Measurements from ENCODE around the gene RBCK1.
"Not testable (repeated sequence)": the region's sequence is repeated elsewhere in the genome, so short reads cannot be mapped to it uniquely, and the experiment has no call there.

The RBCK1 gene

GRCh38 chr20:407953-408842 lies at the start of gene RBCK1:
TSS of gene RBCK1 (plus strand) at chr20:408299. CDS start at chr20:408758, 459 bp downstream.
- DNase-seq (ENCODE audit: low read depth): peak; percentile 68

GRCh38 chr20:358891-359555 lies 49.1 kb upstream of the RBCK1 start:
- DNase-seq (ENCODE audit: low read depth): no peak

- DNase-seq (ENCODE audit: low read depth): no peak
These were observed 46.5 kb upstream of the RBCK1 start for GRCh38 chr20:361561-361960.

- peak; percentile 62 for DNase-seq (ENCODE audit: low read depth)
These were observed 45.5 kb upstream of the RBCK1 start for GRCh38 chr20:362271-363254.

- no peak for DNase-seq (ENCODE audit: low read depth)
These were observed 44.6 kb upstream of the RBCK1 start for GRCh38 chr20:363319-364078.

- DNase-seq (ENCODE audit: low read depth): no peak
These were observed 42.9 kb upstream of the RBCK1 start for GRCh38 chr20:364905-365794.

GRCh38 chr20:366041-366718 lies 41.9 kb upstream of the RBCK1 start:
- no peak for DNase-seq (ENCODE audit: low read depth)

- no peak for DNase-seq (ENCODE audit: low read depth)
These were observed 41.2 kb upstream of the RBCK1 start for GRCh38 chr20:366719-367485.

GRCh38 chr20:367486-367887 lies 40.6 kb upstream of the RBCK1 start:
- DNase-seq (ENCODE audit: low read depth): no peak

GRCh38 chr20:368915-369314 lies 39.2 kb upstream of the RBCK1 start:
- DNase-seq (ENCODE audit: low read depth): no peak

- no peak for DNase-seq (ENCODE audit: low read depth)
These were observed 37.9 kb upstream of the RBCK1 start for GRCh38 chr20:370151-370600.

- DNase-seq (ENCODE audit: low read depth): no peak
These were observed 36.9 kb upstream of the RBCK1 start for GRCh38 chr20:370977-371754.

- DNase-seq (ENCODE audit: low read depth): peak; percentile 74
These were observed 36.1 kb upstream of the RBCK1 start for GRCh38 chr20:371755-372542.

- DNase-seq (ENCODE audit: low read depth): not testable (repeated sequence)
These were observed 35.5 kb upstream of the RBCK1 start for GRCh38 chr20:372543-373082.

GRCh38 chr20:373171-373890 lies 34.8 kb upstream of the RBCK1 start:
- peak; percentile 65 for DNase-seq (ENCODE audit: low read depth)

- DNase-seq (ENCODE audit: low read depth): no peak
These were observed 32.7 kb upstream of the RBCK1 start for GRCh38 chr20:375265-375889.
